GM19328 (cell line): ENCODE results near the gene NTN5.
"Not testable (repeated sequence)": the region's sequence is repeated elsewhere in the genome, so short reads cannot be mapped to it uniquely, and the experiment has no call there.

ENCODE experiments used
- ATAC-seq: cut with Tn5 transposase; IDR thresholded peaks from one replicate; pipeline ENCODE4 v1.9.1; 2021; ENCODE audit warnings: mild to moderate bottlenecking, moderate library complexity; ENCODE audit not compliant: unreplicated experiment

The NTN5 gene

GRCh38 chr19:48696353-48697010 lies 23.7 kb upstream of the NTN5 start:
- no peak for ATAC-seq

- no peak for ATAC-seq
Observed at GRCh38 chr19:48695743-48696352, 23.0 kb upstream of the NTN5 start, which contains the start of gene FUT2. Gene FUT2, plus strand, starts transcription at chr19:48695971. Its CDS starts 6,986 bp downstream, at chr19:48702957.

GRCh38 chr19:48693629-48694028 lies 20.8 kb upstream of the NTN5 start:
- not testable (repeated sequence) for ATAC-seq

- no peak for ATAC-seq
Observed at GRCh38 chr19:48689449-48689848, 16.6 kb upstream of the NTN5 start.

GRCh38 chr19:48687776-48688175 lies 15.0 kb upstream of the NTN5 start:
- ATAC-seq = no peak

- not testable (repeated sequence) for ATAC-seq
Observed at GRCh38 chr19:48686637-48687036, 13.8 kb upstream of the NTN5 start.

GRCh38 chr19:48686088-48686487 lies 13.3 kb upstream of the NTN5 start:
- ATAC-seq = no peak

GRCh38 chr19:48685583-48685982 lies 12.8 kb upstream of the NTN5 start:
- ATAC-seq = no peak

GRCh38 chr19:48683349-48683748 lies 10.5 kb upstream of the NTN5 start:
- no peak for ATAC-seq

GRCh38 chr19:48681127-48681470 lies 8.3 kb upstream of the NTN5 start:
- ATAC-seq = no peak

GRCh38 chr19:48680436-48681126 lies 7.8 kb upstream of the NTN5 start:
- no peak for ATAC-seq

GRCh38 chr19:48680006-48680405 lies 7.2 kb upstream of the NTN5 start:
- ATAC-seq = not testable (repeated sequence)

- ATAC-seq = no peak
Observed at GRCh38 chr19:48678201-48678600, 5.4 kb upstream of the NTN5 start.

- no peak for ATAC-seq
Observed at GRCh38 chr19:48676887-48677286, 4.1 kb upstream of the NTN5 start.

- no peak for ATAC-seq
Observed at GRCh38 chr19:48676487-48676886, 3.7 kb upstream of the NTN5 start.

- no peak for ATAC-seq
Observed at GRCh38 chr19:48674921-48675824, 2.4 kb upstream of the NTN5 start.

- no peak for ATAC-seq
Observed at GRCh38 chr19:48674216-48674809, 1.5 kb upstream of the NTN5 start.

GRCh38 chr19:48673436-48674100 lies 751 bp upstream of the NTN5 start:
- no peak for ATAC-seq

GRCh38 chr19:48671446-48671995 lies 1.3 kb downstream of the NTN5 start:
- no peak for ATAC-seq
